ENCODE results near the gene EPB41L2.

GRCh38 chr6:131073577-131073976 lies 10.5 kb upstream of the EPB41L2 start:
- TF ChIP-seq CTCF (IDR thresholded peaks at IDR 0.05), result no peak
- TF ChIP-seq POLR2A (IDR thresholded peaks at IDR 0.05), result no peak
